HEK293T (cell line): ENCODE measurements around the gene TTC13.

Experiments used
- CTCF ChIA-PET: fragments of 350-600 bp; formaldehyde crosslinking; extraction: SDS; loops from one replicate; lab custom pipeline; 2021; ENCODE audit warnings: antibody characterized with exemption, inconsistent platforms; lab: Yijun Ruan, JAX
- POLR2A ChIA-PET: fragments of 350-600 bp; formaldehyde crosslinking; extraction: SDS; loops from one replicate; lab custom pipeline; 2020; ENCODE audit warnings: antibody characterized with exemption, inconsistent platforms; lab: Yijun Ruan, JAX
- DNase-seq: peaks from one replicate; pipeline ENCODE4 v3.0.0; 2012; ENCODE audit warnings: mixed read lengths; ENCODE audit errors: extremely low spot score
- ARNT ChIP-seq: fragments of 450-650 bp; IDR thresholded peaks from 2 replicates; pipeline ENCODE4 v1.6.1; 2017; ENCODE audit warnings: mild to moderate bottlenecking
- BHLHE40 ChIP-seq: fragments of 450-650 bp; IDR thresholded peaks from 2 replicates; pipeline ENCODE4 v1.6.1; 2016; ENCODE audit warnings: mild to moderate bottlenecking, moderate library complexity, borderline replicate concordance
- CTBP1 ChIP-seq: fragments of 450-650 bp; IDR thresholded peaks from 2 replicates; pipeline ENCODE4 v1.6.1; 2016; ENCODE audit warnings: borderline replicate concordance
- ELF4 ChIP-seq: fragments of 450-650 bp; IDR thresholded peaks from 2 replicates; pipeline ENCODE4 v1.6.1; 2017; ENCODE audit warnings: antibody characterized with exemption
- FOXA1 ChIP-seq: fragments of 450-650 bp; IDR thresholded peaks from 2 replicates; pipeline ENCODE4 v1.6.1; 2016; ENCODE audit warnings: mild to moderate bottlenecking
- FOXK2 ChIP-seq: fragments of 450-650 bp; IDR thresholded peaks from 2 replicates; pipeline ENCODE4 v1.6.1; 2016; ENCODE audit warnings: mild to moderate bottlenecking
- FOXM1 ChIP-seq: fragments of 450-650 bp; IDR thresholded peaks from 2 replicates; pipeline ENCODE4 v1.6.1; 2017; ENCODE audit warnings: mild to moderate bottlenecking, borderline replicate concordance
- HDGF ChIP-seq: fragments of 450-650 bp; IDR thresholded peaks from 2 replicates; pipeline ENCODE4 v1.6.1; 2017; ENCODE audit warnings: antibody characterized with exemption, borderline replicate concordance
- L3MBTL2 ChIP-seq: fragments of 450-650 bp; conservative IDR thresholded peaks from 2 replicates; pipeline ENCODE4 v1.6.1; 2016; ENCODE audit warnings: mild to moderate bottlenecking
- LEF1 ChIP-seq: fragments of 450-650 bp; IDR thresholded peaks from 2 replicates; pipeline ENCODE4 v1.6.1; 2017; ENCODE audit warnings: mild to moderate bottlenecking, borderline replicate concordance
- NFRKB ChIP-seq: fragments of 450-650 bp; IDR thresholded peaks from 2 replicates; pipeline ENCODE4 v1.6.1; 2016; ENCODE audit warnings: mild to moderate bottlenecking, moderate library complexity
- PKNOX1 ChIP-seq: fragments of 450-650 bp; IDR thresholded peaks from 2 replicates; pipeline ENCODE4 v1.6.1; 2016
- SP1 ChIP-seq: fragments of 450-650 bp; IDR thresholded peaks from 2 replicates; pipeline ENCODE4 v1.6.1; 2017
- SUZ12 ChIP-seq: fragments of 450-650 bp; IDR thresholded peaks from 2 replicates; pipeline ENCODE4 v1.6.1; 2016; ENCODE audit warnings: mild to moderate bottlenecking
- TARDBP ChIP-seq: fragments of 450-650 bp; IDR thresholded peaks from 2 replicates; pipeline ENCODE4 v1.6.1; 2016
- ZNF384 ChIP-seq: fragments of 450-650 bp; IDR thresholded peaks from 2 replicates; pipeline ENCODE4 v1.6.1; 2016

The TTC13 gene

GRCh38 chr1:230866171-230867070, 112.2 kb downstream of the TTC13 start:
- ChIA-PET CTCF (no interaction called here), POLR2A (interaction anchor here (0.7 to 2.0 kb wide), 4 partner anchors 8 to 106 kb away, joined by 3 to 14 read pairs (median 4); no protein-coding TSS in a partner anchor)
- DNase-seq = no peak
- TF ChIP-seq FOXA1 = no peak
- TF ChIP-seq BHLHE40 = no peak
- TF ChIP-seq ARNT = no peak
- TF ChIP-seq ELF4 = no peak
- no peak for TF ChIP-seq SUZ12
- no peak for TF ChIP-seq FOXK2
- no peak for TF ChIP-seq HDGF
- no peak for TF ChIP-seq FOXM1
- TF ChIP-seq L3MBTL2 = no peak

DNA sequence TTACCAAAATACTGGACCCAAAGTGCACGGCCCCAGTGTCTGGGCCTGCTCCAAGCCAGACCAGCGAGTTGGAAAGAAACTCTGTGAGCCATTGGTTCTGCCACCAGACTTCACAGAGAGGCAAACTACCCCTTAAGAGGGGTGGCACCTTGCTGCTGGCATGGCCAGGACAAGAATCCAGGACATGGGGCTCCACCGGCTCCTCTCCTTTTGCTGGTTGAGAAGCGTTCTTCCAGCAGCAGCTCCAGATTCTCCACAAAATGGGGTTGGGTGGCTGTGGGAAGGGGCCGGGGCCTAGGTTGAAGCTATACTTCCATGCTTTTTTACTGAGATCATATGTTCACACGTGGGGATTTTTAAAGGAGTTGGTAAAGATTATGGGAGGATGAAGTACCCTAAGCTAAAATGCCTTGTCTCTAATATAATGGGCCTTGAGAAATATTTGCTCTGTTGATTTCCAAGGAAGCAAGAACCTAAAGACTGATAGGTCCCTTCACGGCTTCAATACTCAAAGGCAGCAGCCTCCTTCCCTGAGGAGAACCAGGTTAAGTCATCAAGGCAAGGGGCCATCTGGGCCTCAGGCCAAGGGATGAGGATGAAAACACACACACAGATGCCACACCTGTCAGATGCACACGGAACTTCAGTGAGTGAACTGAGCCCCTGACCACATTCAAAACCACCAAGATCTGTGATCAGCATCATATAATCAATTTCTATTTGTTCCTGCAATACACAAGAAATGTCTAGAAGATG, 113.4 kb downstream of the TTC13 start:
- TF ChIP-seq HDGF = no peak
- POLR2A ChIA-PET = no interaction called here
- DNase-seq = no peak
- CTCF ChIA-PET = no interaction called here

GRCh38 chr1:230864441-230864840, 114.2 kb downstream of the TTC13 start:
- DNase-seq = no peak
- TF ChIP-seq LEF1 = no peak
- no peak for TF ChIP-seq ARNT
- TF ChIP-seq NFRKB = no peak
- no peak for TF ChIP-seq FOXM1
- TF ChIP-seq HDGF = no peak
- no peak for TF ChIP-seq SUZ12
- no peak for TF ChIP-seq FOXA1
- no peak for TF ChIP-seq SP1
- TF ChIP-seq FOXK2 = no peak
- no peak for TF ChIP-seq TARDBP
- TF ChIP-seq CTBP1 = no peak
- no peak for TF ChIP-seq ELF4
- TF ChIP-seq PKNOX1 = no peak
- no peak for TF ChIP-seq L3MBTL2
- TF ChIP-seq BHLHE40 = no peak
- no peak for TF ChIP-seq ZNF384
- POLR2A ChIA-PET = no interaction called here
- CTCF ChIA-PET = no interaction called here

DNA sequence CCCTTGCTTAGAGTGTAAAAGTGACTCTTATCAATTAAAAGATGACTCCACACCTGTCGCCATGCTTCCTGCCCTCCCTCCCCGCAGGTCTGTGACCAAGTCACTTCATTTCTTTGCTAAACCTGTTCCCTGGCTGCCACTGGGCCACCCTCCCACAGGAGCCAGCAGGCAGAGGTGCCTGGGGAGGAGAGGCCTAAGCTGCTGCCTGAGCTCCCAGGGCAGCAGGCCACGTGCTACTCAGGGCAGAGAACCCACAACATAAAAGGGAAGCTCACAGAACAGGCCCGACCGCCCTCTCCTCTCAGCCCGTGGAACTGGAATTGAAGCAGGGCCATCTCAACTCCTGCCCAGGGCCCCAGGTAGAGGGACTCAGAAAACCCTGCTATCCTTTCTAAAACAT, 115.2 kb downstream of the TTC13 start:
- no peak for DNase-seq
- TF ChIP-seq ZNF384 (no peak), CTBP1 (no peak), FOXA1 (no peak), ARNT (no peak), LEF1 (no peak), L3MBTL2 (no peak)
- POLR2A ChIA-PET = no interaction called here
- CTCF ChIA-PET = no interaction called here

DNA sequence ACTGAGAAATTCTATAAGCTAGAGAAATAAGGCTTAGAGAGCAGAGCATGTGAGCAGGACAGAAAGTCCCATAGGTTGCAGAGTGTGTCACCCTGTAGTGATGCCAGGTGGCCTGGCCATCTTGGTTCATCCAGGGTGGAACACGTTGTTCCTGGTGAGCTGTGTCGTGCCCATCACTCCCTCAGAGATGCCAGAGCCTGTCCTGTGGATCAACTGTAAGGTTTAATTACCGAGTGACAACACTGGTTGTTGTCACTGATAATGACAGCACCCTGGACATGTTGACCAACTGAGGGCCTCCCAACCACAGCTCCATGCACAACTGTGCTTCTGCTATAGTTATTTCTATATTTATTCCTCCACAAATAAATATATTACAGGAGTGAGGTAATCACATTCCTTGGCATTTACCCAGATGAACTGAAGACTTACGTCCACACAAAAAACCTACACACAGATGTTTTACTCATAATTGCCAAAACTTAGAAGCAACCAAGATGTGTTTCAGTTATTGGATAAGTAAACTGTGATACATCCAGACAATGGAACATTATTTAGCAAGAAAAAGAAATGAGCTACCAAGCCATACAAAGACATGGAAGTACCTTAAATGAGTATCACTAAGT, 116.6 kb downstream of the TTC13 start:
- ChIA-PET POLR2A (no interaction called here), CTCF (interaction anchor here (0.5 to 0.6 kb wide), 2 partner anchors 19 kb away, joined by 3 to 4 read pairs; no protein-coding TSS in a partner anchor)
- no peak for DNase-seq

DNA sequence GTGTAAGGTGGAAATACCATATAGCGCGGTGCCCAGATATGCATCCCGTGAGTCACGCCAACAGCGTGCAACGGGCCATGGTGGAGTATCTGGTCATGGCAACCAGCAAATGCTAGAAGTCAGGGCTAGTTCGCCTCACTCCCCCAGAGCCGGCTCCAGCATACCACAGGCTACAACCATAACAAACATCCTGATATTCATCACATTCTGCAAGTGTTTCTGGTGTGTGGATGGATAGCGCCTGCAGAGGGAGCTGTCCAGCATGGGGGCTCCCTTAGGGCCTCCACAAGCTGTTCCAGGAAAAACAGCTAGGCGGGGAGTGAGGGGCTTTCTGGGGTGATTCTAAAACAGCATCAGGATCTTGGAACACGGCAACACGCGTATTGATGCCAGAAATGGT, 117.2 kb downstream of the TTC13 start:
- TF ChIP-seq L3MBTL2 (no peak), BHLHE40 (no peak), ZNF384 (no peak), TARDBP (no peak), ARNT (no peak), FOXK2 (no peak), ELF4 (no peak), CTBP1 (no peak), HDGF (no peak), LEF1 (no peak), FOXM1 (no peak), SUZ12 (no peak)
- ChIA-PET CTCF (interaction anchor here (0.6 kb wide), 1 partner anchor 20 kb away, joined by 3 read pairs; no protein-coding TSS in a partner anchor), POLR2A (no interaction called here)
- DNase-seq = no peak

More for the DNA sequence above, 116.6 kb downstream of the TTC13 start:
- no peak for TF ChIP-seq ELF4
- no peak for TF ChIP-seq PKNOX1
- TF ChIP-seq FOXM1 = no peak
- no peak for TF ChIP-seq TARDBP
- TF ChIP-seq ARNT = no peak
- TF ChIP-seq ZNF384 = no peak
- TF ChIP-seq SP1 = no peak
- TF ChIP-seq BHLHE40 = no peak
- no peak for TF ChIP-seq FOXA1
- no peak for TF ChIP-seq FOXK2
